Measurements from ENCODE around the gene SECISBP2.

Gene SECISBP2

DNA sequence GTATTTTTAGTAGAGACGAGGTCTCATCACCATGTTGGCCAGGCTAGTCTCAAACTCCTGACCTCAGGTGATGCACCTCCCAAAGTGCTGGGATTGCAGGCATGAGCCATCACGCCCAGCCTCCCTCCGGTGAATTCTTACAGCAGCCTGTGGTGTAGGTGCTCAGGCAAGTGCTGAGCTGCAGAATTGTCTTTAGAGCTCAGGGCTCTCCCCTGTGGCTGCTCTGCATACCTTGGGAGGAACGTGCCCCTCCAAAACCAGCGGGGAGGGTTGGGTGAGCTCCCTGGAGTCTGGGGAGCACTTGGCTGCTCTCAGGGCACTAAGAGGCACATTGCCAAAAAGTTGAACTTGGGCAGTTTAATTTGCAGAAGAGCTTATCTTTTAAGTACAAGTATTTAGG lies 29.4 kb downstream of the SECISBP2 start:
- H4K20me1 ChIP-seq (ENCODE audit: low read depth, low read length) = no peaks in the 10 kb centered on the region
- no peaks in the 10 kb centered on the region for H3F3A ChIP-seq (ENCODE audit: insufficient read depth)
- H3K27me3 ChIP-seq (ENCODE audit: low read length) = no peaks in the 10 kb centered on the region
- no peak overlapping the region for H3K27ac ChIP-seq (ENCODE audit: low read depth, low read length)
- no peak overlapping the region for H3K4me3 ChIP-seq (ENCODE audit: insufficient read depth, low read length, poor library complexity, severe bottlenecking)
- H3K9me3 ChIP-seq (ENCODE audit: insufficient read depth, low read length) = no peaks in the 10 kb centered on the region
- no peaks in the 10 kb centered on the region for H3K9me2 ChIP-seq (replicated peaks; ENCODE audit: insufficient read depth, low read length)
- H3K9ac ChIP-seq (ENCODE audit: low read length) = no peak overlapping the region
- TF ChIP-seq, protein P1, sequence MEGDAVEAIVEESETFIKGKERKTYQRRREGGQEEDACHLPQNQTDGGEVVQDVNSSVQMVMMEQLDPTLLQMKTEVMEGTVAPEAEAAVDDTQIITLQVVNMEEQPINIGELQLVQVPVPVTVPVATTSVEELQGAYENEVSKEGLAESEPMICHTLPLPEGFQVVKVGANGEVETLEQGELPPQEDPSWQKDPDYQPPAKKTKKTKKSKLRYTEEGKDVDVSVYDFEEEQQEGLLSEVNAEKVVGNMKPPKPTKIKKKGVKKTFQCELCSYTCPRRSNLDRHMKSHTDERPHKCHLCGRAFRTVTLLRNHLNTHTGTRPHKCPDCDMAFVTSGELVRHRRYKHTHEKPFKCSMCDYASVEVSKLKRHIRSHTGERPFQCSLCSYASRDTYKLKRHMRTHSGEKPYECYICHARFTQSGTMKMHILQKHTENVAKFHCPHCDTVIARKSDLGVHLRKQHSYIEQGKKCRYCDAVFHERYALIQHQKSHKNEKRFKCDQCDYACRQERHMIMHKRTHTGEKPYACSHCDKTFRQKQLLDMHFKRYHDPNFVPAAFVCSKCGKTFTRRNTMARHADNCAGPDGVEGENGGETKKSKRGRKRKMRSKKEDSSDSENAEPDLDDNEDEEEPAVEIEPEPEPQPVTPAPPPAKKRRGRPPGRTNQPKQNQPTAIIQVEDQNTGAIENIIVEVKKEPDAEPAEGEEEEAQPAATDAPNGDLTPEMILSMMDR (IDR thresholded peaks at IDR 0.05; ENCODE audit: insufficient read depth, low read length, poor library complexity, severe bottlenecking) = no peak
- no peak for TF ChIP-seq EZH2phosphoT487 (conservative IDR thresholded peaks at IDR 0.05; ENCODE audit: low read length)
- H3K36me3 ChIP-seq (ENCODE audit: low read length) = peaks cover 25% of the 10 kb centered on the region
- no peaks in the 10 kb centered on the region for H3K79me2 ChIP-seq (ENCODE audit: insufficient read depth, low read length)
- H2AFZ ChIP-seq (ENCODE audit: low read depth, low read length, severe bottlenecking) = no peak overlapping the region
- H3K4me2 ChIP-seq (ENCODE audit: low read depth, low read length, poor library complexity, severe bottlenecking) = no peak overlapping the region

DNA sequence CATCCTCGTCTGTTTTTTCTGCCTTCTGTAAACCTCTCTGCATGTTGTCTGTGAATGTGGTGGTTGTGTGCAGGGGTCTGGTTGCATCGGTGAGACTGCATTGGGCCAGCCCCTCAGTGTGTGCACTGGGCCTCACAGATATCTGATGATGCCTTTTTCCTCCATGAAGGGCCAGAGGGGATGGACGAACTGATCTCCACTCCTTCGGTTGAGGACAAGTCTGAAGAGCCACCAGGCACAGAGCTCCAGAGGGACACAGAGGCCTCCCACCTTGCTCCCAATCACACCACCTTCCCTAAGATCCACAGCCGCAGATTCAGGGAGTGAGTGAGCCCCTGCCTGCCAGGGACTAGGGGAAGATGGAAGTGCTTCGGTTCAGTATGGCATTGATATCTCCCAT lies 31.3 kb downstream of the SECISBP2 start:
- Histone ChIP-seq H3K9me2 (replicated peaks; ENCODE audit: insufficient read depth, low read length) (no peaks in the 10 kb centered on the region), H3K27ac (ENCODE audit: low read depth, low read length) (no peak overlapping the region), H3K9ac (ENCODE audit: low read length) (no peak overlapping the region), H3K27me3 (ENCODE audit: low read length) (no peaks in the 10 kb centered on the region), H3K4me2 (ENCODE audit: low read depth, low read length, poor library complexity, severe bottlenecking) (no peak overlapping the region), H3F3A (ENCODE audit: insufficient read depth) (no peaks in the 10 kb centered on the region), H3K4me3 (ENCODE audit: insufficient read depth, low read length, poor library complexity, severe bottlenecking) (no peak overlapping the region), H3K79me2 (ENCODE audit: insufficient read depth, low read length) (no peaks in the 10 kb centered on the region), H3K9me3 (ENCODE audit: insufficient read depth, low read length) (no peaks in the 10 kb centered on the region), H3K36me3 (ENCODE audit: low read length) (peaks cover 24% of the 10 kb centered on the region), H4K20me1 (ENCODE audit: low read depth, low read length) (no peaks in the 10 kb centered on the region), H2AFZ (ENCODE audit: low read depth, low read length, severe bottlenecking) (no peak overlapping the region)
- TF ChIP-seq, protein P1 (IDR thresholded peaks at IDR 0.05; ENCODE audit: insufficient read depth, low read length, poor library complexity, severe bottlenecking) = no peak
- no peak for TF ChIP-seq EZH2phosphoT487 (conservative IDR thresholded peaks at IDR 0.05; ENCODE audit: low read length)

DNA sequence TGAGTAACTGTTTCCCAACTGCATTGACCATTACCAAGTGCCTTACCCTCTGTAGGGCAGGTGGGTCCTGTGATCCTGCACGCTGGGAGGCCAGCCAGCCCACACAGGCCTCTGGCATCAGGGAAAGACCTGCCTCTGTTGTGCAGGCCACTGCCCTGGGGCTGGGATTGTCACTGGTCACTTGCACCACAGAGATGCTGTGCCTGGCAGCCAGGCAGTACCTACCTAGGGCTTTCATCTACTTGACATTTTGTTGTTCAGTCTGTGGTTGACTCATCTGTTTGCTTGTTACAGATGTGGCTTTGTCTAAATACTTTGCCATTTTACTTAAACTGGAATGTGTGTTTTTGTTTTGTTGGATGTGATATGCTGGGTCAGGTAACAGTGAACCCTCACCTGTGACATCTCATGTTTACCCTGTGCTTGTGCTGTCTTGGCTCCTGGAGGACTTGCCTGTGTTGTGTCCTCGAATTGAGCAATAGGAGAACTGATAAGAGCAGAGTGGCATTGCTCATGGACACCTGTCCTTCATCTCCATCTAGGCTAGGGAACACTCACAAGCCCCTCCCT lies 32.8 kb downstream of the SECISBP2 start:
- Histone ChIP-seq H3K27me3 (ENCODE audit: low read length) (no peaks in the 10 kb centered on the region), H3K27ac (ENCODE audit: low read depth, low read length) (no peak overlapping the region), H4K20me1 (ENCODE audit: low read depth, low read length) (no peaks in the 10 kb centered on the region), H3F3A (ENCODE audit: insufficient read depth) (no peaks in the 10 kb centered on the region), H3K79me2 (ENCODE audit: insufficient read depth, low read length) (no peaks in the 10 kb centered on the region), H3K9me2 (replicated peaks; ENCODE audit: insufficient read depth, low read length) (no peaks in the 10 kb centered on the region), H3K4me3 (ENCODE audit: insufficient read depth, low read length, poor library complexity, severe bottlenecking) (no peak overlapping the region), H3K36me3 (ENCODE audit: low read length) (peaks cover 17% of the 10 kb centered on the region), H3K4me2 (ENCODE audit: low read depth, low read length, poor library complexity, severe bottlenecking) (no peak overlapping the region), H3K9me3 (ENCODE audit: insufficient read depth, low read length) (no peaks in the 10 kb centered on the region), H2AFZ (ENCODE audit: low read depth, low read length, severe bottlenecking) (no peak overlapping the region), H3K9ac (ENCODE audit: low read length) (no peak overlapping the region)
- TF ChIP-seq EZH2phosphoT487 (conservative IDR thresholded peaks at IDR 0.05; ENCODE audit: low read length) = no peak
- TF ChIP-seq, protein P1 (IDR thresholded peaks at IDR 0.05; ENCODE audit: insufficient read depth, low read length, poor library complexity, severe bottlenecking) = no peak

Measured in SU-DHL-6 (cell line).